GM12865 (cell line): ENCODE results near the gene TM9SF4.
A peak's percentile ranks its signal among the peaks of the same experiment; 100 is the strongest.

Source experiments
- DNase-seq: peaks from one replicate; pipeline ENCODE4 v3.0.0; 2010; ENCODE audit warnings: low read depth
- H3K4me3 ChIP-seq: 2 replicates; pipeline ENCODE4 v1.5.1; 2011; ENCODE audit warnings: mild to moderate bottlenecking, low read depth, low read length, control low read depth
- CTCF ChIP-seq: IDR thresholded peaks from 2 replicates; pipeline ENCODE4 v1.5.1; 2011; ENCODE audit warnings: low read length, control low read depth, low read depth, inconsistent platforms; ENCODE audit not compliant: insufficient read depth; ENCODE audit errors: missing control alignments

The TM9SF4 gene

GRCh38 chr20:32110727-32111126, 1.2 kb downstream of the TM9SF4 start:
- TF ChIP-seq CTCF, result no peak
- peak overlapping the region; percentile 93 for H3K4me3 ChIP-seq
- no peak for DNase-seq

GRCh38 chr20:32111156-32111686, 1.7 kb downstream of the TM9SF4 start:
- H3K4me3 ChIP-seq, result peak overlapping the region; percentile 93
- no peak for DNase-seq
- no peak for TF ChIP-seq CTCF

- no peak for DNase-seq
- no peak overlapping the region for H3K4me3 ChIP-seq
- TF ChIP-seq CTCF, result no peak
Measured at GRCh38 chr20:32111753-32112152, 2.2 kb downstream of the TM9SF4 start.

GRCh38 chr20:32112841-32113240, 3.3 kb downstream of the TM9SF4 start:
- no peak overlapping the region for H3K4me3 ChIP-seq
- TF ChIP-seq CTCF, result no peak
- DNase-seq, result no peak

- DNase-seq, result no peak
- TF ChIP-seq CTCF, result no peak
- no peak overlapping the region for H3K4me3 ChIP-seq
Measured at GRCh38 chr20:32113591-32114260, 4.2 kb downstream of the TM9SF4 start.

- no peak for DNase-seq
- no peak for TF ChIP-seq CTCF
- H3K4me3 ChIP-seq, result no peak overlapping the region
Measured at GRCh38 chr20:32114305-32114960, 4.9 kb downstream of the TM9SF4 start.

- no peak for TF ChIP-seq CTCF
- DNase-seq, result no peak
- H3K4me3 ChIP-seq, result no peak overlapping the region
Measured at GRCh38 chr20:32115211-32115767, 5.8 kb downstream of the TM9SF4 start.
